Stromal cell of bone marrow (primary cell): ENCODE data around the gene SLC6A20.
A peak's percentile ranks its signal among the peaks of the same experiment; 100 is the strongest.

Experiments used
- DNase-seq: peaks from one replicate; pipeline ENCODE4 v3.0.0-alpha.2; 2012; ENCODE audit warnings: low read depth

Gene SLC6A20

GRCh38 chr3:45719655-45720487 is 76.5 kb downstream of the SLC6A20 start:
- DNase-seq: no peak

- DNase-seq: no peak
Observed at GRCh38 chr3:45716790-45717336, 79.5 kb downstream of the SLC6A20 start.

GRCh38 chr3:45715945-45716344 is 80.4 kb downstream of the SLC6A20 start:
- DNase-seq: peak; percentile 10

- DNase-seq: no peak
Observed at GRCh38 chr3:45712434-45713110, 83.8 kb downstream of the SLC6A20 start.

GRCh38 chr3:45711931-45712330 is 84.4 kb downstream of the SLC6A20 start:
- no peak for DNase-seq

GRCh38 chr3:45705839-45706808 is 90.2 kb downstream of the SLC6A20 start:
- no peak for DNase-seq
